Mesenchymal stem cell (in vitro differentiated cells and primary cell): Measurements from ENCODE around the gene CHST4.
"Not testable (repeated sequence)": the region's sequence is repeated elsewhere in the genome, so short reads cannot be mapped to it uniquely, and the experiment has no call there.

Experiments
- DNase-seq: peaks from one replicate; pipeline ENCODE4 v3.0.0-alpha.2; 2013
- H2AFZ ChIP-seq: one replicate; pipeline ENCODE4 v1.6.1; 2013; ENCODE audit warnings: low read depth, mild to moderate bottlenecking, control low read depth, inconsistent platforms, low read length, moderate library complexity
- H2AK5ac ChIP-seq: 2 replicates; pipeline ENCODE4 v1.6.1; 2013; ENCODE audit warnings: low read length, moderate library complexity, mild to moderate bottlenecking, inconsistent platforms; ENCODE audit not compliant: severe bottlenecking
- H2BK120ac ChIP-seq: one replicate; pipeline ENCODE4 v1.6.1; 2013; ENCODE audit warnings: low read depth, mild to moderate bottlenecking, inconsistent platforms, low read length, moderate library complexity
- H2BK12ac ChIP-seq, 2 experiments: one replicate each; pipeline ENCODE4 v1.6.1; 2013; ENCODE audit warnings: inconsistent platforms in 2 of 2, low read length in 2 of 2, mild to moderate bottlenecking in 2 of 2, moderate library complexity in 2 of 2, control low read depth in 1 of 2
- H2BK15ac ChIP-seq: one replicate; pipeline ENCODE4 v1.6.1; 2013; ENCODE audit warnings: mild to moderate bottlenecking, low read depth, inconsistent platforms; ENCODE audit not compliant: poor library complexity, severe bottlenecking
- H2BK5ac ChIP-seq: 2 replicates; pipeline ENCODE4 v1.6.1; 2013; ENCODE audit warnings: low read depth, mild to moderate bottlenecking, low read length, control low read depth, inconsistent platforms; ENCODE audit not compliant: poor library complexity, severe bottlenecking
- H3K14ac ChIP-seq, 2 experiments: one replicate each; pipeline ENCODE4 v1.6.1; 2013; ENCODE audit warnings: inconsistent platforms in 2 of 2, low read length in 2 of 2, control low read depth in 1 of 2, mild to moderate bottlenecking in 1 of 2, moderate library complexity in 1 of 2
- H3K18ac ChIP-seq, 2 experiments: one replicate each; pipeline ENCODE4 v1.6.1; 2013; ENCODE audit warnings: inconsistent platforms in 2 of 2, low read length in 2 of 2, control low read depth in 1 of 2, low read depth in 1 of 2, mild to moderate bottlenecking in 1 of 2
- H3K23ac ChIP-seq, 2 experiments: one replicate each; pipeline ENCODE4 v1.6.1; 2013; ENCODE audit warnings: inconsistent platforms in 2 of 2, low read length in 2 of 2, mild to moderate bottlenecking in 2 of 2, moderate library complexity in 2 of 2, control low read depth in 1 of 2
- H3K27ac ChIP-seq: 2 replicates; pipeline ENCODE4 v1.5.1; 2013; ENCODE audit warnings: mild to moderate bottlenecking, moderate library complexity, low read length, control low read depth, inconsistent platforms; ENCODE audit not compliant: poor library complexity, severe bottlenecking
- H3K27me3 ChIP-seq, 2 experiments: 2 replicates each; pipeline versions ENCODE4 v1.6.1 to v1.7.0; 2013; ENCODE audit warnings: low read length in 2 of 2, mild to moderate bottlenecking in 2 of 2, moderate library complexity in 2 of 2, control low read depth in 1 of 2, inconsistent platforms in 1 of 2; ENCODE audit not compliant: control insufficient read depth in 1 of 2, insufficient read depth in 1 of 2
- H3K36me3 ChIP-seq, 2 experiments: 2 replicates each; pipeline versions ENCODE4 v1.6.1 to v1.7.0; 2013; ENCODE audit warnings: low read length in 2 of 2, control low read depth in 1 of 2, inconsistent platforms in 1 of 2, low read depth in 1 of 2, mild to moderate bottlenecking in 1 of 2; ENCODE audit not compliant: insufficient read depth in 2 of 2, control insufficient read depth in 1 of 2
- H3K4ac ChIP-seq, 2 experiments: one replicate each; pipeline ENCODE4 v1.6.1; 2013; ENCODE audit warnings: inconsistent platforms in 2 of 2, low read length in 2 of 2, mild to moderate bottlenecking in 2 of 2, moderate library complexity in 2 of 2, control low read depth in 1 of 2, low read depth in 1 of 2
- H3K4me1 ChIP-seq: 2 replicates; pipeline ENCODE4 v1.6.1; 2013; ENCODE audit warnings: low read depth, low read length, control low read depth; ENCODE audit not compliant: control insufficient read depth, insufficient read depth
- H3K4me2 ChIP-seq: 2 replicates; pipeline ENCODE4 v1.6.1; 2013; ENCODE audit warnings: low read length, mild to moderate bottlenecking, inconsistent platforms; ENCODE audit not compliant: poor library complexity, severe bottlenecking
- H3K4me3 ChIP-seq, 2 experiments: 2 replicates each; pipeline versions ENCODE4 v1.5.1 to v1.7.0; 2013; ENCODE audit warnings: low read length in 2 of 2, mild to moderate bottlenecking in 2 of 2, control low read depth in 1 of 2, low read depth in 1 of 2; ENCODE audit not compliant: insufficient read depth in 1 of 2
- H3K79me1 ChIP-seq: replicated peaks from 2 replicates; pipeline ENCODE4 v1.6.1; 2013; ENCODE audit warnings: mild to moderate bottlenecking, control low read depth, low read length, inconsistent platforms; ENCODE audit not compliant: poor library complexity, severe bottlenecking
- H3K9ac ChIP-seq: 2 replicates; pipeline ENCODE4 v1.7.0; 2013; ENCODE audit warnings: mild to moderate bottlenecking, low read length, moderate library complexity
- H3K9me3 ChIP-seq: 2 replicates; pipeline ENCODE4 v1.7.0; 2013; ENCODE audit warnings: mild to moderate bottlenecking, low read length; ENCODE audit not compliant: control insufficient read depth
- H4K8ac ChIP-seq: one replicate; pipeline ENCODE4 v1.6.1; 2013; ENCODE audit warnings: inconsistent platforms, mild to moderate bottlenecking, low read length, moderate library complexity
- H4K91ac ChIP-seq: one replicate; pipeline ENCODE4 v1.6.1; 2013; ENCODE audit warnings: mild to moderate bottlenecking, low read length, inconsistent platforms
- WGBS: methylation state at CpG from one replicate; pipeline ENCODE4 v1.1.7; 2013; ENCODE audit warnings: mixed read lengths; 5-methylcytosine and 5-hydroxymethylcytosine counted together

Gene CHST4

GRCh38 chr16:71573387-71574094 lies 47.3 kb downstream of the CHST4 start:
- no peak overlapping the region for H4K8ac ChIP-seq
- no peak overlapping the region for H2BK120ac ChIP-seq
- no peak overlapping the region for H3K4ac ChIP-seq
- H3K79me1 ChIP-seq, result no peaks in the 10 kb centered on the region
- H3K4me3 ChIP-seq, result no peak overlapping the region
- no peak overlapping the region for H3K14ac ChIP-seq
- H2BK12ac ChIP-seq, result no peak overlapping the region
- 86% methylated on average over 5 of the region's 5 CpGs for WGBS
- no peaks in the 10 kb centered on the region for H3K9me3 ChIP-seq
- no peak overlapping the region for H2BK5ac ChIP-seq
- no peak overlapping the region for H3K27ac ChIP-seq
- H4K91ac ChIP-seq, result no peak overlapping the region
- peaks cover 18 to 22% of the 10 kb centered on the region in 2 experiments for H3K27me3 ChIP-seq
- H3K36me3 ChIP-seq, result no peaks in the 10 kb centered on the region
- no peak overlapping the region for H3K4me2 ChIP-seq
- H3K9ac ChIP-seq, result no peak overlapping the region
- H2AFZ ChIP-seq, result no peak overlapping the region
- no peak for DNase-seq
- H3K23ac ChIP-seq, result no peak overlapping the region
- no peak overlapping the region for H3K18ac ChIP-seq
- H2AK5ac ChIP-seq, result no peak overlapping the region
- no peak overlapping the region for H2BK15ac ChIP-seq
- H3K4me1 ChIP-seq, result no peaks in the 10 kb centered on the region

GRCh38 chr16:71574702-71575101 lies 48.5 kb downstream of the CHST4 start:
- no peak overlapping the region for H3K18ac ChIP-seq
- DNase-seq, result no peak
- no peaks in the 10 kb centered on the region for H3K9me3 ChIP-seq
- no peak overlapping the region for H3K27ac ChIP-seq
- H3K27me3 ChIP-seq, result peaks cover 18 to 22% of the 10 kb centered on the region in 2 experiments
- no peak overlapping the region for H2BK120ac ChIP-seq
- no peaks in the 10 kb centered on the region for H3K79me1 ChIP-seq
- H3K23ac ChIP-seq, result no peak overlapping the region
- no peak overlapping the region for H3K4me2 ChIP-seq
- H2BK5ac ChIP-seq, result no peak overlapping the region
- H2BK15ac ChIP-seq, result no peak overlapping the region
- H4K91ac ChIP-seq, result no peak overlapping the region
- no peak overlapping the region for H2BK12ac ChIP-seq
- no peak overlapping the region for H3K14ac ChIP-seq
- no peak overlapping the region for H3K9ac ChIP-seq
- no peak overlapping the region for H3K4ac ChIP-seq
- no peak overlapping the region for H2AK5ac ChIP-seq
- H3K4me3 ChIP-seq, result no peak overlapping the region
- H4K8ac ChIP-seq, result no peak overlapping the region
- H2AFZ ChIP-seq, result no peak overlapping the region
- no peaks in the 10 kb centered on the region for H3K36me3 ChIP-seq
- no peaks in the 10 kb centered on the region for H3K4me1 ChIP-seq

DNA sequence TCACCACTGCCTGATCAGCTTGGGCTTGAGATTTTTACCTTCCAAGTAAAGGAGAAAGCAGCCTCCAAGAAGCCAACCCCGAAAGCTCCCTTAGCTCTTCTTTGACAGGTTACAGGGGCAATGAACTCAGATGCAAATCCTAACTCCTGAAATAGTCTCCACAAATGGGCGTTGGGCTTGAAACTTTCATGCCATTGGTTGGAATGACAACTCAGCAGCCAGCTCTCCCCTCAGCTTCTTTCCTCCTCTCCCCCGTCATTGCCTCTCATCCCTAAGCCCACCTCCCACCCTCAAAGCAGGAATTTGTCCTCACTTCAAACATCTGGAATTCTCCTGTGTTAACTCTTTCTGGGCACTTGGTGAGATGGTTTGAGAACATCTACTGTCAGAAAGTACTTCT lies 50.7 kb downstream of the CHST4 start, which contains the start of gene TAT:
TSS of gene TAT (minus strand) at position 122 of the 400 bp plus-strand sequence. CDS start 677 bp downstream, outside the sequence.
- Histone ChIP-seq H2AFZ (no peak within 1 kb of the TSS), H3K4me3 (no peak within 1 kb of the TSS), H2BK12ac (no peak within 1 kb of the TSS), H3K4me2 (no peak within 1 kb of the TSS), H3K79me1 (no peaks in the 10 kb centered on the region), H4K8ac (no peak within 1 kb of the TSS), H2BK15ac (no peak within 1 kb of the TSS), H3K9ac (no peak within 1 kb of the TSS), H3K14ac (no peak within 1 kb of the TSS), H3K4me1 (no peaks in the 10 kb centered on the region), H2BK120ac (no peak within 1 kb of the TSS), H3K18ac (no peak within 1 kb of the TSS), H3K9me3 (no peaks in the 10 kb centered on the region), H2BK5ac (no peak within 1 kb of the TSS), H3K36me3 (no peaks in the 10 kb centered on the region), H3K27ac (no peak within 1 kb of the TSS), H2AK5ac (no peak within 1 kb of the TSS), H3K23ac (no peak within 1 kb of the TSS), H3K27me3 (peaks cover 15 to 20% of the 10 kb centered on the region in 2 experiments), H3K4ac (no peak within 1 kb of the TSS), H4K91ac (no peak within 1 kb of the TSS)
- DNase-seq, result no peak
- WGBS, result 39% methylated on average over 3 of the region's 3 CpGs

GRCh38 chr16:71582553-71582848 lies 56.3 kb downstream of the CHST4 start:
- H3K4me3 ChIP-seq, H2BK12ac ChIP-seq, H3K27ac ChIP-seq, H3K23ac ChIP-seq, H2BK120ac ChIP-seq, H3K9ac ChIP-seq, H3K36me3 ChIP-seq, H3K4me2 ChIP-seq, H2BK15ac ChIP-seq, H4K91ac ChIP-seq, H2AK5ac ChIP-seq, H4K8ac ChIP-seq, H3K4ac ChIP-seq, H3K79me1 ChIP-seq, H2AFZ ChIP-seq, H3K18ac ChIP-seq, H3K9me3 ChIP-seq, H2BK5ac ChIP-seq, H3K4me1 ChIP-seq, H3K14ac ChIP-seq, DNase-seq: not testable (repeated sequence)
- H3K27me3 ChIP-seq, result peaks cover 12 to 20% of the 10 kb centered on the region in 2 experiments
- 74% methylated on average over 3 of the region's 5 CpGs for WGBS
